HG03521 (cell line): ENCODE measurements around the gene OR8I2.
"Not testable (repeated sequence)": the region's sequence is repeated elsewhere in the genome, so short reads cannot be mapped to it uniquely, and the experiment has no call there.

Source experiments
- ATAC-seq: cut with Tn5 transposase; IDR thresholded peaks from one replicate; pipeline ENCODE4 v1.9.1; 2021; ENCODE audit warnings: mild to moderate bottlenecking, moderate library complexity; ENCODE audit not compliant: unreplicated experiment

OR8I2 gene

DNA sequence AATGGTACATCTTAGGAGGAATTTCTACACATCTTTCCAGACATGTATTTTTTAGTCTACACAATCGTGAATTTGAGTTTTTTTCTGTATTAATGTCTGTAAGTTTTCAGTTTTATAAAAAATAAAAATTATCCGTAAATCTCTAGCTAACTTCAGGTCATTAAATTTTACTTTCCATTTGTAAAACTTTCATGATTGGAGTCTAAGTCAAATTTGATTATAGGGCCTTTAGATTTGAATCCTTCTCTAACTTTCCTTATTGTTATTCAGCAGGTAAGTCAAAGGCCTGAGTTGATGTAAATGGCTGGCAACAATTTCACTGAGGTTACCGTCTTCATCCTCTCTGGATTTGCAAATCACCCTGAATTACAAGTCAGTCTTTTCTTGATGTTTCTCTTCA lies at the start of gene OR8I2:
TSS of gene OR8I2 (plus strand) at position 301 of the 400 bp plus-strand sequence. CDS start at position 301, 0 bp downstream.
- ATAC-seq = no peak

DNA sequence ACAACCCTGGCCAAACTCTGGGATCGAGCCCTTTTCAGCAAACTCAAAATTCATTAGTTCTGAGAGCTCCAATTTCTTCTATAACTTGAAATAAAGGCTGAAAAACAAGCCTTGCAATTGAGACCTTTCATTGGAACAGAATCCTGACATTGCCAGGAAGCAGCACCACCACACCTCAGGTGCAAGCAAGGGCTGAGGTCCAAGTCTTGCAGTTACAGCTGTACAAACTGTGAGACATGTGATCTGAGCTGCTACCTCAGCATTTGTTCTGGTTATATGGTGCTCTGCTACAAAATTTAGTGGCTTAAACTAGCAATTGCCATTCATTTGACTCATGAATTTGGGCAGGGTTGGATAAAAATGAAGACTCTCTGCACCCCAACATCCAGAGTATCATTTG lies 47.6 kb upstream of the OR8I2 start:
- ATAC-seq = no peak

DNA sequence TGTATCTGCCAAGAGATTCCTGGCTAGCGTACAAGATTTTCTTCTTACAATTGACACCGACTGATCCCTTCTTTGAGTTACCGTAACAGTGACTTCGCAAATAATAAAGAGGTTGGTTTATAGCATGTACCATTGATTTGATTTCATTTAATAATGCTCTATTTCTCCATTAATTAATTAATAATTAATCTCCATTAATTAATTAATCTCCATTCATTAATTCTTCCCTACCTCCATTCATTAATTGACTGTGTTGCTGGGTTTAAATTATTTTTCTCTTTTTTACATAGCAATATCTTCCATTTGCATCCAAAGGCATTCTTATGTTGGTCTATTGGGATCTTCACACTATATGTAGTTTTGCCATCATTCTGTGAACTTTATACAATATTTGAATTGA lies 44.6 kb upstream of the OR8I2 start:
- ATAC-seq = no peak

DNA sequence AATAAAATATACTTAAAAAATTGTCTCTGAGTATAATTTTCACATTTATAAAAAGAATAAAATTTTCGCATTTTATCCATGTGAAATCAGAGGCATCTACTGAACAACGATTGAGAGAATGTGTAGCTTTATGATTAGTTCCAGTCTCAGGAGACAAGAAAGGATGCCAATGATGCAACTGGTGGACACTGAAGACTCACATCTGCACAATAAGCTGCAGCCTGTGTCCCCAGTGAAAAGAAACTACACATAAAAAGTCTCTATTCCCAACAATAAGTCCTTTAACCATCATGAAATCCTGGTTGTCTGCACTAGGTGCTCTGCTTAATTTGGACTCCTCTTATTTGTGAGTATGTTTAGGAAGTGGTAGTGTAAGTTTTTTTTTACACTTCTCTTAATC lies 43.6 kb upstream of the OR8I2 start:
- no peak for ATAC-seq

DNA sequence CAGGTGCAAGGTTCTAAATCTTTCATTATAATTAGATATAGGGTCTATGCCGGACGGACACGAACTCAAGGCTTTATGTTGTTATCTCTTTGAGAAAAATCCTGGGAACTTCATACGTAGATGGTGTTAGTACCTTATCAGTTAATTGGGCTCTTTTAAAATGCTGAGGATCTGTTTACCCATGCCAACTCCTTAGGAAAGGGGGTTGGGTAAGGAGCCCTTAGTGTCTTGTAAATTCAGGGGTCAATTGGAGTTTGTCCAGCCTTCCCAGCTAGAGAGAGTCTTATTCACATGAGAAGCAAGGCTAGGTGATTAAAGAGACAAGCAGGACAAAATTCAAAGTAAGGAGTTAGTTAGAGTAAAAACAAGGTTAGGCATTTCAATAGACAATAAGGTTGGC lies 36.7 kb upstream of the OR8I2 start:
- not testable (repeated sequence) for ATAC-seq

DNA sequence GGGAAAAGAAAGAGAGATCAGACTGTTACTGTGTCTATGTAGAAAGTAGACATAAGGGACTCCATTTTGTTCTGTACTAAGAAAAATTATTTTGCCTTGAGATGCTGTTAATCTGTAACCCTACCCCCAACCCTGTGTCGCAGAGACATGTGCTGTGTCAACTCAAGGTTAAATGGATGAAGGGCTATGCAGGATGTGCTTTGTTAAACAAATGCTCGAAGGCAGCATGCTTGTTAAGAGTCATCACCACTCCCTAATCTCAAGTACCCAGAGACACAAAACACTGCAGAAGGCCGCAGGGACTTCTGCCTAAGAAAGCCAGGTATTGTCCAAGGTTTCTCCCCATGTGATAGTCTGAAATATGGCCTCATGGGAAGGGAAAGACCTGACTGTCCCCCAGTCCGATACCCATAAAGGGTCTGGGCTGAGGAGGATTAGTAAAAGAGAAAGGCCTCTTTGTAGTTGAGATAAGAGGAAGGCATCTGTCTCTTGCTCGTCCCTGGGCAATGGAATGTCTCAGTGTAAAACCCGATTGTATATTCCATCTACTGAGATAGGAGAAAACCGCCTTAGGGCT lies 35.4 kb upstream of the OR8I2 start:
- not testable (repeated sequence) for ATAC-seq

DNA sequence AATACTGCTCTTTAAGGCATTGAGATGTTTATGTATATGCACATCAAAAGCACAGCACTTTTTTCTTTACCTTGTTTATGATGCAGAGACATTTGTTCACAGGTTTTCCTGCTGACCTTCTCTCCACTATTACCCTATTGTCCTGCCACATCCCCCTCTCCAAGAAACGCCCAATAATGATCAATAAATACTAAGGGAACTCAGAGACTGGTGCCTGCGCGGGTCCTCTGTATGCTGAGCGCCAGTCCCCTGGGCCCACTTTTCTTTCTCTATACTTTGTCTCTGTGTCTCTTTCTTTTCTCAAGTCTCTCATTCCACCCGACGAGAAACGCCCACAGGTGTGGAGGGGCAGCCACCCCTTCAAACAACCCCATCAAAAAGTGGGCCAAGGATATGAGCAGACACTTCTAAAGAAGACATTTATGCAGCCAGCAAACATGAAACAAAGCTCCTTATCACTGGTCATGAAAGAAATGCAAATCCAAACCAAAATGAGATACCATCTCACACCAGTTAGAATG lies 34.8 kb upstream of the OR8I2 start:
- not testable (repeated sequence) for ATAC-seq

DNA sequence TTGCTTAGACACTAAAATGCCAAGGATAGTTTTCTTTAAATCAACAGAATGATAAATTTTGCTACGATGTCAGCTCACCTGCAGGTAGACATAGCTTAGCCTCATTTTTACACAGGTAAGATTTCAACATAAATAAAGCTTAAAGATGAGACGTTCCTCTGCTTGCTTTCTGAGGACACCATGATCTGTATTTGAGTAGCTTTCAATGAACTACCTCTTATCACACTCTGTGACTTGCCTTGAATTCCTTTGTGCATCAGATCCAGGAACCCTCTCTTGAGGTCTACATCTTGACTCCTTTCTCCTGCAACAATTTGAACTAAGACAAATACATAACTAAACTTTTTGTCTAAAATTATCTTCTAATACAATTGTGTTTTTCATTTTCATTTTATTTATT lies 26.1 kb upstream of the OR8I2 start:
- ATAC-seq = no peak

DNA sequence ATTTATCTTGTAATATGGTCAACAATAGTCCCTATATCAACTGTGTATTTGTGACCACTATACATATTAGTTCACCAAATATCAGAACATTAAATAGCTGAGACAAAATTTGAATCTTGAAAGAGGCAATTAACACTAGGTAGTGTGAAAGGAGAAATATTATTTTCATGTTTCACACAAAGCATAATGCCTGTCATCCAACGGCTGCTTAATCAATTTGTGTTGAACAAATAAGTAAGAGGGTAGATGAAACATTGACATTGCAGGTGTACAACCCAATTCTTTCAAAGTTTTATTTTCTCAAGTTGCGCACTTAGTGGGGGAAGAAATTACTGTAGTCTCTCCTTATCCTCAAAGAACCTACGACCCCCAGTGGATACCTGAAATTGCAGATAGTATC lies 3.4 kb upstream of the OR8I2 start:
- ATAC-seq = no peak

DNA sequence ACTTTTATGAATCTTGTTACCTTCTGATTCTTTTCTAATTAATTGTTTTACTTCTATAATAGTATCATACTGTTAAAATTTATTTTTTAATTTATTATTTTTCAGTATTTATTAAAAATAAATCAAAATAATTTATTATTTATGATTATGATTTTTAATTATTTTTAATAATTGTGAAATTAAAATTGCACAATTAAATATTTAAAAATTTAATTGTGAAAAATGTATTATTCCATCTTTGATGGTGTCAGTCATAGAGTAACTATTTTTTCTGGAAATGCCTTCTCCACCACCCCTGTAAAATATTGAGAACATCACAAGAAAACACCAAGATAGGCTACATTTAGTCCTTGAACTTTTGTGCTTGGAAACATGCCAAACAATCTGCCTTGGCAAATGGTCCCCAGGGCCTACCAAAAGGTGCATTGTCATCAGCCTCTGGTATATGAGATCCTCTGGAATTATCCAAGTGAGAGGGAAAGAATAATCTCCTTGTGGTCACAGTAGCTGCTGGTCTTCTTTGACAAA lies 10.2 kb downstream of the OR8I2 start, which contains the start of gene OR8H2:
TSS of gene OR8H2 (plus strand) at position 478 of the 528 bp plus-strand sequence. CDS start 1,356 bp downstream, outside the sequence.
- no peak for ATAC-seq

DNA sequence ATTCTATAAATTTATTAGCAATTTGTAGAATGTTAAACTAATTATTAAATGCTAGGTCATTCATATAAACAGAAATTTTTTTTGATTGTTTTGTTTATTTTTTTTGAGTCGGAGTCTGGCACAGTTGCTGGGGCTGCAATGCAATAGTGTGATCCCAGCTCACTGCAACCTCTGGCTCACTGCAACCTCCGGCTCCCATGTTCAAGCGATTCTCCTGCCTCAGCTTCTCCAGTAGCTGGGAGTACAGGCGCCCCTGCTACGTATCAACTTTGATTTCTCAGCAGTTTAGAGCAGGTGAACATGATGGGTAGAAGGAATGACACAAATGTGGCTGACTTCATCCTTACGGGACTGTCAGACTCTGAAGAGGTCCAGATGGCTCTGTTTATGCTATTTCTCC lies 29.0 kb downstream of the OR8I2 start, which contains the start of gene OR8H3:
TSS of gene OR8H3 (plus strand) at position 301 of the 400 bp plus-strand sequence. CDS start at position 301, 0 bp downstream.
- no peak for ATAC-seq

DNA sequence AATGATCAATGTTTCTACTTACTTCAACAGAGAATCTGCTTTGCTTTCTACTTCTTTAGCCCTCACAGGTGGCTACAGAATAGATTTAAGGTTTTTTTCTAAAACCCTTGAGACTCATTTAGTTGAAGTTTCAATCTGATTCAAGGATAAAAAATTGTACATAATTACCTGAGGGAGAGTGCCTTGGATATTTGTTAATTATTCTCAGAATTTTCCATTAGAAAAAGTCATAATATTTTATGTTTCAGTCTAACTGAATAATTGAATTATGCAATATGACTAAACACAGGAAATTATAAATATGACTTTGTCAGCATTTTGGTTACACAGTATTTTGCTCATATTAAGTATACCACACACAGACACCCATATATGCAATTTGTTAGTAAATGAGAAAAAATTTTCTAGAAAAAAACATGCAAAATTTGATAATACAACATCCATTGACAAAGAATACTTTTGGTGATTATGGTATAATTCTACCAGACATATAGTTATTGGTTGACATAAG lies 47.1 kb downstream of the OR8I2 start, which contains the start of gene OR8J3:
TSS of gene OR8J3 (minus strand) at position 51 of the 511 bp plus-strand sequence. CDS start 2,483 bp downstream, outside the sequence.
- no peak for ATAC-seq

DNA sequence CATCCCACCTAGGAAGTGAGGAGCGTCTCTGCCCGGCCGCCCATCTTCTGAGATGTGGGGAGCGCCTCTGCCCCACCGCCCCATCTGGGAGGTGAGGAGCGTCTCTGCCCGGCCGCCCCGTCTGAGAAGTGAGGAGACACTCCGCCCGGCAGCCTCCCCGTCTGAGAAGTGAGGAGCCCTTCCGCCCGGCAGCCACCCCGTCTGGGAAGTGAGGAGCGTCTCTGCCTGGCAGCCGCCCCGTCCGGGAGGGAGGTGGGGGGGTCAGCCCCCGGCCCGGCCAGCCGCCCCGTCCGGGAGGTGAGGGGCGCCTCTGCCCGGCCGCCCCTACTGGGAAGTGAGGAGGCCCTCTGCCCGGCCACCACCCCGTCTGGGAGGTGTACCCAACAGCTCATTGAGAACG lies 50.6 kb downstream of the OR8I2 start:
- ATAC-seq = not testable (repeated sequence)
